GM18907 (cell line): ENCODE data around the gene SH3GL1.
A peak's percentile ranks its signal among the peaks of the same experiment; 100 is the strongest.

Experiments
- ATAC-seq: cut with Tn5 transposase; IDR thresholded peaks from one replicate; pipeline ENCODE4 v1.9.1; 2021; ENCODE audit warnings: mild to moderate bottlenecking, moderate library complexity; ENCODE audit not compliant: unreplicated experiment

The SH3GL1 gene

DNA sequence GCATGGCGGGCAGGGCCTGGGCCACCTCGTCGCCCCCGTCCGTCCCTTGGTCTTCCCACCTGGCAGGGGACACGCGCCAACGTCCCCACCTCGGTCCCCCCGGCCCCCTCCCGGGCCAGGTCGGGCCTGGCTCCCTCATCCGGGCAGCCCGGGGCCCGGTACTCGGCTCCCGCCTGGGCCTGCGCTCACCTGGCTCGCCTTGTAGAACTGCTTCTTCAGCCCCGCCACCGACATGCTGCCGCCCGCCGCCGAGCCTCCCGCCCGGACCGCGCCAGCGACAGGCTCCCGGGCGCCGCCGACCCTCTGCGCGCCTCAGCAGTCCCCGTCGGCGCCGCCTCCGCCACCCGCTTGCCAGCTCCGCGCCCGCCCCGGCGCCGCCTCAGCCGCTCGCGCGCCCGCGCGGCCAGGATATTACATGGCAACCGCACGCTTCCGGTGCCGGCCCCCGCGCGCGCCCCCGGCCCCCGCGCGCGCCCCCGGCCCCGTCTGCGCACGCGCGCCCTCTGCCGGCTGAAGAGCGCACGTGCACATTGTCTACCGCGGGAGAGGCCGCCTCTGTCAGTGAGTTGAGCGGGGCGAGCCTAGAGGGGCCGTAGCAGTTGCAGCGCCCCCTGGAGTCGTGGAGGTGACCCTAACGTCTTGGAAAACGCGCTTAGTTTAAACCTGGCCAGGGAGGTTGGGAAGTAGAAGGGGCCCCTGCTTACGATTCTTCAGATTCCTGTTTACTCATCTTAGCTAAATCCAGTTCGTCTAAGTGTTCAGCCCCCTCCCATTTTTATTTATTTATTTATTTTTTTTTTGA is at the start of gene SH3GL1:
SH3GL1 (minus strand) TSS at position 413 of the 802 bp plus-strand sequence; CDS start at position 234, 179 bp downstream.
- peak; percentile 66 for ATAC-seq

- ATAC-seq, result no peak
These were observed 49.3 kb upstream of the SH3GL1 start for GRCh38 chr19:4449639-4450028.

GRCh38 chr19:4449022-4449638 is 48.8 kb upstream of the SH3GL1 start:
- no peak for ATAC-seq

DNA sequence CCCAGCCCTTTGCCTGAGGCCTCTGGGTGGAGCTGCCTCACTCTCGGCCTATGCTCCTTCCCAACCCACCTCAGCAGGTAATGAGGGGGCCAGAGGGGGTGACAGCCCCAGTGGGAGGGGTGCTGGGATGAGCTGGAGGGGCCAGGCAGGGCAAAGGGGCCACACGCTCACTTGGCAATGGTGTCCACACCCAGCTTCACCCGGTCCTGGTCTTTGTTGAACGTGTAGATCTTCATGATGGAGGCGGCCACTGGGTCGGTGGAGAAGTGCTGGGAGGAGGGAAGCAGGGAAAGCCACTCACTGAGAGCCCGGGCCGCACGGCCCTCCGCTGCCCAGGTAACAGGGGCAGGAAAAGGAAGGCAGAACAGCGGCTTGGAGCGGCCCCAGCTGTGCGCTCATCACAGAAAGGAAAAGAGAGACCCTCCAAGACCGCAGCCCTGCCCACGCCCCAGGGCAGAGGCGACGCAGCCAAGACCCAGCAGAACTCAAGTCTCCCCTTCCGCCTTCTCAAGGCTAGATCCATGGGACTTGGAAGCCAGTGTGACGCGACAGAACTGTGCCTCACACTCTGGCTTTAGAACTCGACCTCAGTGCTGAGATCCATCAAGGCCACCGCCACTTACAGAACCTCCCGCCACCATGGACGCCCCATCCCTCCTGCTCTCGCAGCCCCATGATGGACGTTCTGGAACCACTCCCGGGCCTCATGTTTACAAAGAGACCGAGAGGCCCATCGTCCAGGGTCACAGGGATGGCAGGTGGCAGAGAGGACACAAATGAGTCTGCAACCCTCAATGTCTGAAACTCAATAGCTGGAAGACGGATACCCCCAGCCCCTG is 48.0 kb upstream of the SH3GL1 start:
- ATAC-seq, result no peak

DNA sequence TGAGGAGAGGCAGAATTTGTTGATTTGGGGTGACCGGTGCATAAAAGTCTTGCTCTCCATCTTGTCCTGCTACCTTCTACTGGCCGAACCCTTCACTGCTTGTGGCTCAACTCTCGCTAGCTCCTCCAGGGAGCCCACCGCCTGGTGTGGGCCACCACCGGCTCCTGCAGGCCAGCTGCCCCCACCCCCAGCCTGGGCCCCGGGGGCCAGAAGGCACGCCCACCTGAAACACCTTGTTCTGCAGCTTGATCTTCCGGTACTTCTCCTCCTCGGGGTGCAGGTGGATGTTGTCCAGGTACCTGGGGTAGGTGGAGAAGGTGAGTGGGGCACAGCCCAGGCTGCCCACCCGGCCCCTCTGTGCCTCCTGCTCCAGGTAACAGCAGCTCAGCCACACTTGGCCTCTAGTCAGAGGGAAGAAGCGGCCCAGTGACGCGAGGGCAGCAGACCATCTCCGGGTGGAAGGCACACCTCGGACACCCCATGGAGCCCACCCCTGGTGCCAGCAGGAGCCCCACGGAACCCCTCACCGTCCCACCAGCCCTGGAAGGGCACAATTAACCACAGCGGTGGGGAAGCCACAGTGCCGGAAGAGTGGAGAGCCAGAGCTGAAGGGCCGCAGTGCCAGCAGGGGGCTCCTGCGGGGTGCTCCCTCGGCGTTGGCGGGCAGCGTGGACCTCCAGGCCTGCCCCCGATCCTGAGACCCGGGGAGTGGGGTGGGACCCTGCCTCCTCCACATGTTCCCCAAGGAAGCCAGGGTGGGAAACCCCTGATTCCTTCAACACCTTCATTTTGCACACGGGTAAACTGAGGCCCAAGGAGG is 47.2 kb upstream of the SH3GL1 start:
- ATAC-seq, result no peak

DNA sequence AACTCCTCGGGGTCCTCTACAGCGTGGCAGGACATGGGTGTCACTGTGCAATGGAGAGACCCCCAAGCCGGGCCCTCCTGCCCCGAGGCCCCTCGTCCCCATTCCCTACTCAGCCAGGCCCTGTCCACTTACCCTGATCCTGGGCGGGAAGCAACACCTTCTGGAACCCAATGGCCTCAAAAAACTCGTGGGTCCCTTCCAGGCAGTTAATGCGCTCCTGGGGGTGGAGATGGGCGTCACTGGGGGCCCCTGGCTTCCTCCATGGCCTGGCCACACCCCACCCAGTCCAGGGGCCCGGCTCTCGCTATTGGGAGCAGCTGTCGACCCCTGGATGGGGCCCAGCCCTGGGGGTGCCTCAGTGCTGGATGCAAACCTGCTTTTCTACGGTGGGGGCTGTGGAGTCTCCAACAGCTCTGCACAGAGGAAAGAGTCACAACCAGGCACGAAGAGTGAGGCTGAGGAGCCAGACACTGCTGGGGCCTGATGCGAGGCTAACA is 46.4 kb upstream of the SH3GL1 start:
- no peak for ATAC-seq

DNA sequence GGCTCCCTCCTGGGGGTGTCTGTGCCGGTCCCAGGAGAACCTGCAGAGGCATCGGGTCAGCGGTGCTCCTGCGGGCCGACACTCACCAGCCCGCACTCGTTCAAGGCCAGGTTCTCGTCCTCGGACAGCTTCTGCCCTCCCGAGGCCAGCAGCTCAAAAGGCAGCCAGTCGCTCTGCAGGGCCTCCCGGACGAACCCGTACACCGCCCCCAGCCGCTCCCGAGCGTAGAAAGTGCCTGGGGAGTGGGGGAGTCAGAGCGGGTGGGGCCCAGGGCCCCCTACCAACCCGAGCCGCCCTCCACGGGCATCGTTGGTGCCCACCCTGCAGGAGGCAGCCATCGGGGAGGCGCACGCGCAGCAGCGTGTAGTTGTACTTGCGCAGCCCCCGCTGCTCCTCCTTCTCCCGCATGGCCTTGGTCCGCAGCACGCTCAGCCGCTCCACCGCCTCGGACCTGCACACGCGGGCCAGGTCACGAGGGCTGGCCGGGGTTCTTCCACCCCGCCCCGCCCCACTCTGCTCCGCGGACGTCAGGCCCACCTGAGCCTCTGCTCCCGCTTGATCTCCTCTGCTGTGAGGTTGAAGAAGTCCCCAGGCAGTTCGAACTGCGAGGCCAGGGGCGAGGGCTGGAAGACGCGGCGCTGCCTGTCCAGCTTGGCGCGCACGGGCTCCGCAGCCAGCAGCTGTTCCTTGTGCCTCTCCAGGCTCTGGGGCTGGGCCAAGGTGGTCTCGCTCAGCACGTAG is 45.8 kb upstream of the SH3GL1 start:
- ATAC-seq, result no peak

GRCh38 chr19:4444765-4445741 is 44.7 kb upstream of the SH3GL1 start:
- ATAC-seq, result no peak

GRCh38 chr19:4443966-4444764 is 43.8 kb upstream of the SH3GL1 start:
- no peak for ATAC-seq

GRCh38 chr19:4443188-4443587 is 42.8 kb upstream of the SH3GL1 start:
- ATAC-seq, result no peak

- ATAC-seq, result no peak
These were observed 42.4 kb upstream of the SH3GL1 start for GRCh38 chr19:4442819-4443146.

GRCh38 chr19:4441994-4442818 is 41.9 kb upstream of the SH3GL1 start:
- no peak for ATAC-seq

DNA sequence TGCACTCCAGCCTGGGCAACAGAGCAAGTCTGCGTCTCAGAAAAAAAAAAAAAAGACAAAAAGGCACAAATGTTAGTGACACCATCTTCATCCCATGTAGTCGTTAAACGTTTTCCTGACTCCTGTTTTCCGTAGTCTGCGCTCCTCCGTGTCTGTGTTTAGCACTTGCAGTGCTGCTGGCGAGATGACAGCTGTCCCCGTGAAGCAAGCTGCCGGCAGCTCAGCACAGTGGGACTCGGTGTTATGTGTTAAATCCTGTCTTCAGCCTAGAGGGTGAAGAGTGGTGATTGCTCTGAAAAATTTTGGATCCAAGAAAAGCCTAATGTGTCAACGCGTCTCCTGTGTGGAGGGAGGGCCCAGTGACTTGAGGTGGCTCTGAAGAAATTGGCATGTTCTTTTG is 38.9 kb upstream of the SH3GL1 start:
- no peak for ATAC-seq

DNA sequence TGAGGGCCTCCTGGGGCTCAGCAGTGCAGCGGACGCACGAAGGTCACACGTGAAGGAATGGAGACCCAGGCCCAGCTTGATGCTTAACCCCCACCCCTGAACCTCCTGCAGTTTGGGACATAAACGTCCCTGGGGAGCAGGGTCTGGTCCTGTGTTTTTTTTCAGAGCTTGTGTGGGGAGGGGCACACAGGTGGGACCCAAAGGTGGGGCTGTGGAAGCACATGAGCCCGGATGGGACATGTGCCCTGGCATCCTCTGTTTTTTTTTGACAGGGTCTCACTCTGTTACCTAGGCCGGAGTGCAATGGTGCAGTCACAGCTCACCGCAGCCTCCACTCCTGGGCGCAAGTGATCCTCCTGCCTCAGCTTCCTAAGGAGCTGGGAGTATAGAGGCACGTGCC is 36.8 kb upstream of the SH3GL1 start:
- ATAC-seq, result no peak

- no peak for ATAC-seq
These were observed 35.9 kb upstream of the SH3GL1 start for GRCh38 chr19:4436231-4436630.

- no peak for ATAC-seq
These were observed 34.0 kb upstream of the SH3GL1 start for GRCh38 chr19:4434391-4434790.

GRCh38 chr19:4432918-4433506 is 32.7 kb upstream of the SH3GL1 start:
- ATAC-seq, result no peak
